ENCODE data around the gene SOWAHA. TPM values are rescaled to one million over a fixed set of nuclear protein-coding genes. Genes with fewer than 3 reads are reported as not detected.
A peak's percentile ranks its signal among the peaks of the same experiment; 100 is the strongest.

Gene SOWAHA
- total RNA-seq, 2 donors from 2014 or later: not detected

GRCh38 chr5:132773601-132774355 lies 39.3 kb upstream of the SOWAHA start:
- H3K4me3 Mint-ChIP-seq: no peak overlapping the region
- H3K27me3 Mint-ChIP-seq: peaks cover 9% of the 10 kb centered on the region in 2 donors
- peaks cover 12 to 16% of the 10 kb centered on the region in 2 donors for H3K4me1 Mint-ChIP-seq (ENCODE audit: low read depth in 2 of 2)
- no peak overlapping the region for H3K27ac Mint-ChIP-seq
- H3K9me3 Mint-ChIP-seq: no peaks in the 10 kb centered on the region
- ATAC-seq (no peak), DNase-seq (ENCODE audit: low spot score) (no peak)
- H3K36me3 Mint-ChIP-seq: no peaks in the 10 kb centered on the region

- peaks cover 15% of the 10 kb centered on the region in 2 donors for H3K27me3 Mint-ChIP-seq
- no peak overlapping the region for H3K4me3 Mint-ChIP-seq
- H3K9me3 Mint-ChIP-seq: no peaks in the 10 kb centered on the region
- H3K27ac Mint-ChIP-seq: no peak overlapping the region
- ATAC-seq: no peak
- no peaks in the 10 kb centered on the region for H3K36me3 Mint-ChIP-seq
- peaks cover 12 to 18% of the 10 kb centered on the region in 2 donors for H3K4me1 Mint-ChIP-seq (ENCODE audit: low read depth in 2 of 2)
- DNase-seq (ENCODE audit: low spot score): no peak
Observed at GRCh38 chr5:132774406-132774805, 38.7 kb upstream of the SOWAHA start.

GRCh38 chr5:132774896-132775295 lies 38.2 kb upstream of the SOWAHA start:
- Mint-ChIP-seq H3K27ac (no peak overlapping the region), H3K36me3 (no peaks in the 10 kb centered on the region), H3K4me1 (ENCODE audit: low read depth in 2 of 2) (peaks cover 12 to 18% of the 10 kb centered on the region in 2 donors), H3K4me3 (no peak overlapping the region), H3K27me3 (peaks cover 18 to 20% of the 10 kb centered on the region in 2 donors), H3K9me3 (no peaks in the 10 kb centered on the region)
- no peak for ATAC-seq
- DNase-seq (ENCODE audit: low spot score): no peak

- peaks cover 12 to 18% of the 10 kb centered on the region in 2 donors for H3K4me1 Mint-ChIP-seq (ENCODE audit: low read depth in 2 of 2)
- no peak for ATAC-seq
- H3K36me3 Mint-ChIP-seq: no peaks in the 10 kb centered on the region
- peaks cover 20 to 23% of the 10 kb centered on the region in 2 donors for H3K27me3 Mint-ChIP-seq
- no peak overlapping the region for H3K27ac Mint-ChIP-seq
- DNase-seq (ENCODE audit: low spot score): no peak
- peak overlapping the region; percentile 54 for H3K4me3 Mint-ChIP-seq
- no peaks in the 10 kb centered on the region for H3K9me3 Mint-ChIP-seq
Observed at GRCh38 chr5:132775476-132775961, 37.6 kb upstream of the SOWAHA start.

GRCh38 chr5:132776131-132776937 lies 36.8 kb upstream of the SOWAHA start:
- Mint-ChIP-seq H3K9me3 (no peaks in the 10 kb centered on the region), H3K27me3 (peaks cover 26 to 31% of the 10 kb centered on the region in 2 donors), H3K27ac (no peak overlapping the region), H3K4me1 (ENCODE audit: low read depth in 2 of 2) (peaks cover 12 to 18% of the 10 kb centered on the region in 2 donors), H3K36me3 (no peaks in the 10 kb centered on the region), H3K4me3 (peak overlapping the region; percentile 44)
- no peak for DNase-seq (ENCODE audit: low spot score)
- peak in 1 of 2 donors; percentile 7 for ATAC-seq

GRCh38 chr5:132776938-132777208 lies 36.2 kb upstream of the SOWAHA start:
- Mint-ChIP-seq H3K36me3 (no peaks in the 10 kb centered on the region), H3K9me3 (no peaks in the 10 kb centered on the region), H3K4me3 (no peak overlapping the region), H3K27ac (no peak overlapping the region), H3K4me1 (ENCODE audit: low read depth in 2 of 2) (peaks cover 12 to 18% of the 10 kb centered on the region in 2 donors), H3K27me3 (peaks cover 31 to 36% of the 10 kb centered on the region in 2 donors)
- DNase-seq (ENCODE audit: low spot score): no peak
- no peak for ATAC-seq

GRCh38 chr5:132777209-132778069 lies 35.7 kb upstream of the SOWAHA start, which contains the start of gene SEPTIN8:
Gene SEPTIN8, minus strand, starts transcription at chr5:132777239. Its CDS starts 102 bp downstream, at chr5:132777137.
- Mint-ChIP-seq H3K36me3 (no peaks in the 10 kb centered on the region), H3K27me3 (peaks cover 36 to 42% of the 10 kb centered on the region in 2 donors), H3K9me3 (no peaks in the 10 kb centered on the region), H3K27ac (peak within 1 kb of the TSS; percentile 19 to 72), H3K4me1 (ENCODE audit: low read depth in 2 of 2) (peaks cover 12 to 18% of the 10 kb centered on the region in 2 donors), H3K4me3 (peak within 1 kb of the TSS; percentile 77)
- peak; percentile 82 to 84 for ATAC-seq
- DNase-seq (ENCODE audit: low spot score): peak; percentile 75

- Mint-ChIP-seq H3K4me1 (ENCODE audit: low read depth in 2 of 2) (peaks cover 12 to 18% of the 10 kb centered on the region in 2 donors), H3K27ac (peak overlapping the region; percentile 19 to 72), H3K4me3 (peak overlapping the region; percentile 77), H3K36me3 (no peaks in the 10 kb centered on the region), H3K9me3 (no peaks in the 10 kb centered on the region), H3K27me3 (peaks cover 36 to 42% of the 10 kb centered on the region in 2 donors)
- ATAC-seq (no peak), DNase-seq (ENCODE audit: low spot score) (no peak)
Observed at GRCh38 chr5:132778129-132778528, 35.0 kb upstream of the SOWAHA start.

- Mint-ChIP-seq H3K4me1 (ENCODE audit: low read depth in 2 of 2) (peaks cover 8 to 18% of the 10 kb centered on the region in 2 donors), H3K27ac (no peak overlapping the region), H3K36me3 (no peaks in the 10 kb centered on the region), H3K4me3 (peak overlapping the region; percentile 77), H3K27me3 (peaks cover 36 to 42% of the 10 kb centered on the region in 2 donors), H3K9me3 (no peaks in the 10 kb centered on the region)
- no peak for DNase-seq (ENCODE audit: low spot score)
- ATAC-seq: no peak
Observed at GRCh38 chr5:132778856-132779255, 34.2 kb upstream of the SOWAHA start.

GRCh38 chr5:132779961-132780360 lies 33.1 kb upstream of the SOWAHA start:
- H3K9me3 Mint-ChIP-seq: no peaks in the 10 kb centered on the region
- ATAC-seq (no peak), DNase-seq (ENCODE audit: low spot score) (no peak)
- peaks cover 37 to 45% of the 10 kb centered on the region in 2 donors for H3K27me3 Mint-ChIP-seq
- H3K4me1 Mint-ChIP-seq (ENCODE audit: low read depth in 2 of 2): peaks cover 8 to 18% of the 10 kb centered on the region in 2 donors
- H3K27ac Mint-ChIP-seq: no peak overlapping the region
- H3K36me3 Mint-ChIP-seq: no peaks in the 10 kb centered on the region
- no peak overlapping the region for H3K4me3 Mint-ChIP-seq

- Mint-ChIP-seq H3K4me1 (ENCODE audit: low read depth in 2 of 2) (peaks cover 8 to 13% of the 10 kb centered on the region in 2 donors), H3K4me3 (no peak overlapping the region), H3K9me3 (no peaks in the 10 kb centered on the region), H3K27me3 (peaks cover 42 to 51% of the 10 kb centered on the region in 2 donors), H3K36me3 (no peaks in the 10 kb centered on the region), H3K27ac (no peak overlapping the region)
- DNase-seq (ENCODE audit: low spot score) (no peak), ATAC-seq (no peak)
Observed at GRCh38 chr5:132780577-132780976, 32.5 kb upstream of the SOWAHA start.

GRCh38 chr5:132781029-132781428 lies 32.1 kb upstream of the SOWAHA start:
- peaks cover 45 to 55% of the 10 kb centered on the region in 2 donors for H3K27me3 Mint-ChIP-seq
- no peak for ATAC-seq

GRCh38 chr5:132782101-132782500 lies 31.0 kb upstream of the SOWAHA start:
- ATAC-seq (no peak), DNase-seq (ENCODE audit: low spot score) (no peak)
- Mint-ChIP-seq H3K4me3 (no peak overlapping the region), H3K27ac (no peak overlapping the region), H3K36me3 (no peaks in the 10 kb centered on the region), H3K4me1 (ENCODE audit: low read depth in 2 of 2) (peaks cover 8 to 12% of the 10 kb centered on the region in 2 donors), H3K27me3 (peaks cover 48 to 57% of the 10 kb centered on the region in 2 donors), H3K9me3 (no peaks in the 10 kb centered on the region)

More at GRCh38 chr5:132781029-132781428, 32.1 kb upstream of the SOWAHA start:
- H3K9me3 Mint-ChIP-seq: no peaks in the 10 kb centered on the region
- no peak overlapping the region for H3K4me3 Mint-ChIP-seq
- H3K4me1 Mint-ChIP-seq (ENCODE audit: low read depth in 2 of 2): peaks cover 8 to 12% of the 10 kb centered on the region in 2 donors
- DNase-seq (ENCODE audit: low spot score): no peak
- no peak overlapping the region for H3K27ac Mint-ChIP-seq
- H3K36me3 Mint-ChIP-seq: no peaks in the 10 kb centered on the region

Measured in natural killer cell treated with Interleukin-12 subunit alpha and Interleukin-12 subunit beta and Interleukin-15 and Interleukin-18, amount 100 ng/mL, for 72 hours (primary cell).